Sciatic nerve (tissue), 2 donors: ENCODE data around the gene KLHL3. TPM values are rescaled to one million over a fixed set of nuclear protein-coding genes. Genes with fewer than 3 reads are reported as not detected.

ENCODE experiments used
- ATAC-seq: fragments of 200-7000 bp; cut with Tn5 transposase; one replicate; pipeline ENCODE4 v1.9.1; 2020; ENCODE audit warnings: mild to moderate bottlenecking, moderate library complexity
- DNase-seq: peaks from one replicate; pipeline ENCODE4 v3.0.0-alpha.2; 2020; ENCODE audit warnings: low spot score
- intact Hi-C: fragments of 100-400 bp; cut with DNase I; formaldehyde crosslinking; loops from one replicate; pipeline ENCODE4 v1.14.2; 2022
- total RNA-seq: library from RNA; stranded (reverse); fragmentation: NEBNext Ultra II Directional; extraction: Animal tissue kit (Norgen Biotek cat#: 25700); gene quantifications from one replicate; pipeline ENCODE4 v1.2.1, GENCODE V29; 2021
- donor health status: DM: no; HTN: no; CAD: no.
- donor health status: DM: no; HTN: no; CAD: no.

Gene KLHL3
- total RNA-seq, 1 donor from 2014 or later = 32.8 TPM

DNA sequence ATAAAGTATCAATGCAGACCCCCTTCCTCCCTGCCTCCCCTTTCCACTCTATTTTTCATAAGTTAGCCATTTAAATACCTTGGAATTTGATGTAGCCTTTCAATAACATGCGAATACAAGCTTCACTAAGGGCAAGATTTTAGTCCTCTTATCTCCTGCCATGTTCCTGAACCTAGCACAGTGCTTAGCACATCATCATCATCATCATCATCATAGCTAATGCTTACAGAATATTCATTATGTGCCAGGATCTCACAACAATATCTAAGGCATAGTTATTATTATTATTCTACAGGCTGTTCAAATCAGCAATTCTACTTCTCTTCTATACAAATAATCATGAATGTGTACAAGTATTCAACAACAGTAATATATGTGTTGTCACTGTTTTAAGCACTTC is 20.4 kb downstream of the KLHL3 start:
- intact Hi-C loops = no loop called here
- DNase-seq (no peak), ATAC-seq (no peak)

- no peak for ATAC-seq
- intact Hi-C loops = no loop called here
- DNase-seq = no peak
Observed at GRCh38 chr5:137714946-137715345, 20.9 kb downstream of the KLHL3 start.

DNA sequence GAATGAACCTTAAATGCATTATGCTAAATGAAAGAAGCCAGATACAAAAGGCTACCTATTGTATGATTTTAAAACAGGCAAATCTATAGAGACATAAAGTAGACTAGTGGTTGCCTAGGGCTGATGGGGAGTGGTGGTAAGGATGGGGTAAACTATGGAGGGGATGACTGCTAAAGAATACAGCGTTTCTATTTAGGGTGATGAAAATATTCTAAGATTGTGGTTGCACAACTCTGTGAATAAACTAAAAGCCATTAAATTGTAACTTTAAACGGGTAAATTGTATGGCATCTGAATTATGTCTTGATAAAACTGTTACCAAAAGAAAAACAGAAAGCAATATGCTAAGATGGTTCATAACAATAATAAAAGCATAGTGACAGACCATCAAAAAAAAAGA is 21.4 kb downstream of the KLHL3 start:
- ATAC-seq (no peak), DNase-seq (no peak)
- intact Hi-C loops = no loop called here

- intact Hi-C loops = no loop called here
- DNase-seq (no peak), ATAC-seq (no peak)
Observed at GRCh38 chr5:137712139-137712667, 23.7 kb downstream of the KLHL3 start.

DNA sequence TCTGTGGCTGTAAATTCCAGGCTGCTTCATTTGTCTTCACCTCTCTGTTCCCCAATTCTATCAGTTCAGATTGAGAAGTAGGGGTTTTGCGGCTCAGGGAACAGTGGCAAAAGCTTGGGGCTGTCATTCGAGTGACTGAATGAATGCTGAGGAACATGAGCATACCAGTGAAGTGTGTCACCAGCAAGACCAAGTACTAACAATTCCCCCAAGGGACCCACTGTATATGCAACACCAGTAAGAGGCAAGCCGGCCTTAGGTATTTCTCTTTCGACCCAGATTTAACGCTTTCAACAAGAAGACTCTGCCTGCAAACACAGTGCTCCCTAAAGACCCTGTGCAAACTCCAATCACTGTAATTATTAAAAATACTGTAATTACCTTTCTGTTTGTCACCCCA is 25.8 kb downstream of the KLHL3 start:
- DNase-seq (no peak), ATAC-seq (no peak)
- intact Hi-C loops = no loop called here

DNA sequence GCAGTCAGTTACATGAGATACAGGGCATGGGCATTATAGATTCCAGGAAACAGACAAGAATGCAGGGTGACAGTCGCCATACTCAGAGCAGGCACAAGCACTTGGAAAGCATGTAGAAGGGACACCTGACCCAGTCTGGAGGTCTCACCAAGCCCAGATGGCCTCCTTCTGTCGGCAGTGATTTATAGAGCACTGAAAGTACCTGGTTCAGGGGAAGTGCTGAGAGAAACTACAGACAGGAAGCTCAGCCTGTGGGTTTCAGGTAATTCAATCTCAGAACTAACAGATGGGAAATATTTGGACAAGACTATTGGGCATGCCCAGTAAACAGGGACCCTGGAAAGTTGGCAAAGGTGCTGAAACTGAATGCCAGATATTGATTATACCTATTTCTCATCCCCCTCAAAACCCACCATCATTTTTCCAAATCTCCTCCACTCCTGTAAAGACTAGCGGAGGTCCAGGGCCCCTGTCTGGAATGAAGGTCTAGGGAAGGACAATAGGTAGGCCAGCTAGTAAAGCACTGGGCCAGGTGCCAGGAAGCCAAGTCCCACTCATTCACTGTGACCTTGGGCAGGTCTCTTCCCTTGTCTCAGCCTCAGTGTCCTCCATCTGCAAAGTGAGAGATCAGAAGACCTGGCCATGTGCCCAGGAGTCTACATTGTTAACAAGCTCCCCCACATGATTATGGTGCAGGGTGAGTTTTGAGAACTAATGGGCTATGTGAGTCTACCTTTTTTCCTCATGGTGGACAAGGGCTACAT is 26.9 kb downstream of the KLHL3 start:
- ATAC-seq = no peak
- no peak for DNase-seq
- intact Hi-C loops = no loop called here

- ATAC-seq (no peak), DNase-seq (no peak)
- intact Hi-C loops = no loop called here
Observed at GRCh38 chr5:137708062-137708461, 27.8 kb downstream of the KLHL3 start.

GRCh38 chr5:137706841-137707240 is 29.0 kb downstream of the KLHL3 start:
- intact Hi-C loops = no loop called here
- ATAC-seq = no peak
- no peak for DNase-seq

GRCh38 chr5:137705106-137705505 is 30.8 kb downstream of the KLHL3 start:
- DNase-seq = no peak
- intact Hi-C loops = no loop called here
- ATAC-seq = no peak

- DNase-seq (no peak), ATAC-seq (no peak)
- intact Hi-C loops = no loop called here
Observed at GRCh38 chr5:137703565-137703964, 32.3 kb downstream of the KLHL3 start.

GRCh38 chr5:137700282-137700680 is 35.6 kb downstream of the KLHL3 start:
- DNase-seq (no peak), ATAC-seq (no peak)
- intact Hi-C loops = no loop called here

- DNase-seq (no peak), ATAC-seq (peak; percentile 72)
- intact Hi-C loops = no loop called here
Observed at GRCh38 chr5:137699336-137700281, 36.3 kb downstream of the KLHL3 start.

- no peak for ATAC-seq
- DNase-seq = no peak
- intact Hi-C loops = no loop called here
Observed at GRCh38 chr5:137696481-137696880, 39.4 kb downstream of the KLHL3 start.

- intact Hi-C loops = no loop called here
- ATAC-seq (peak; percentile 63), DNase-seq (no peak)
Observed at GRCh38 chr5:137695651-137696428, 40.0 kb downstream of the KLHL3 start.

GRCh38 chr5:137693951-137694721 is 41.8 kb downstream of the KLHL3 start:
- intact Hi-C loops = no loop called here
- DNase-seq (no peak), ATAC-seq (no peak)

- ATAC-seq = no peak
- intact Hi-C loops = no loop called here
- DNase-seq = no peak
Observed at GRCh38 chr5:137693307-137693950, 42.5 kb downstream of the KLHL3 start.

DNA sequence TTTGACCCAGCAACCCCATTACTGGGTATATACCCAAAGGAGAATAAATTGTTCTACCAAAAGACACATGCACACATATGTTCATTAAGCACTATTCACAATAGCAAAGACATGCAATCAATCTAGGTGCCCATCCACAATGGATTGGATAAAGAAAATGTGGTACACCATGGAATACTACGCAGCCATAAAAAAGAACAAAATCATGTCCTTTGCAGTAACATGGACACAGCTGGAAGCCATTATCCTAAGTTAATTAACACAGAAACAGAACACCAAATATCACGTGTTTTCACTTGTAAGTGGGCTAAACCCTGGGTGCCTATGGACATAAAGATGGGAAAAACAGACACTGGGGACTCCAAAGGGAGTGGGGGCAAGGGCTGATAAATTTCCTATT is 46.6 kb downstream of the KLHL3 start:
- ATAC-seq (no peak), DNase-seq (no peak)
- intact Hi-C loops = no loop called here

- ATAC-seq (no peak), DNase-seq (no peak)
- intact Hi-C loops = no loop called here
Observed at GRCh38 chr5:137688210-137688840, 47.6 kb downstream of the KLHL3 start.
